ENCODE results near the gene CFAP77.

CFAP77 gene

GRCh38 chr9:132600326-132600984 is 190.4 kb downstream of the CFAP77 start:
- no peak for TF ChIP-seq CTCF (IDR thresholded peaks at IDR 0.05; ENCODE audit: extremely low read depth, insufficient read depth, missing control alignments)
- in situ Hi-C loops (cut with MboI; ENCODE audit: low pct_unique_long_range_greater_than_20kb, low sequenced_read_pairs, unreplicated experiment), result no loop called here
- DNase-seq (ENCODE audit: low spot score), result no peak

- DNase-seq (ENCODE audit: low spot score), result no peak
- no peak for TF ChIP-seq CTCF (IDR thresholded peaks at IDR 0.05; ENCODE audit: extremely low read depth, insufficient read depth, missing control alignments)
- in situ Hi-C loops (cut with MboI; ENCODE audit: low pct_unique_long_range_greater_than_20kb, low sequenced_read_pairs, unreplicated experiment), result no loop called here
These were observed 192.2 kb downstream of the CFAP77 start for GRCh38 chr9:132602207-132602606.

GRCh38 chr9:132605387-132605786 is 195.4 kb downstream of the CFAP77 start:
- DNase-seq (ENCODE audit: low spot score), result no peak
- in situ Hi-C loops (cut with MboI; ENCODE audit: low pct_unique_long_range_greater_than_20kb, low sequenced_read_pairs, unreplicated experiment), result no loop called here
- TF ChIP-seq CTCF (IDR thresholded peaks at IDR 0.05; ENCODE audit: extremely low read depth, insufficient read depth, missing control alignments), result no peak

GRCh38 chr9:132606066-132606465 is 196.1 kb downstream of the CFAP77 start:
- in situ Hi-C loops (cut with MboI; ENCODE audit: low pct_unique_long_range_greater_than_20kb, low sequenced_read_pairs, unreplicated experiment), result no loop called here
- TF ChIP-seq CTCF (IDR thresholded peaks at IDR 0.05; ENCODE audit: extremely low read depth, insufficient read depth, missing control alignments), result no peak
- no peak for DNase-seq (ENCODE audit: low spot score)

- no peak for TF ChIP-seq CTCF (IDR thresholded peaks at IDR 0.05; ENCODE audit: extremely low read depth, insufficient read depth, missing control alignments)
- in situ Hi-C loops (cut with MboI; ENCODE audit: low pct_unique_long_range_greater_than_20kb, low sequenced_read_pairs, unreplicated experiment), result no loop called here
- no peak for DNase-seq (ENCODE audit: low spot score)
These were observed 199.2 kb downstream of the CFAP77 start for GRCh38 chr9:132609184-132609583.

GRCh38 chr9:132609829-132610228 is 199.8 kb downstream of the CFAP77 start:
- no peak for TF ChIP-seq CTCF (IDR thresholded peaks at IDR 0.05; ENCODE audit: extremely low read depth, insufficient read depth, missing control alignments)
- no peak for DNase-seq (ENCODE audit: low spot score)
- in situ Hi-C loops (cut with MboI; ENCODE audit: low pct_unique_long_range_greater_than_20kb, low sequenced_read_pairs, unreplicated experiment), result no loop called here
